HG03439 (cell line): Measurements from ENCODE around the gene SYNGR1.

Experiments used
- ATAC-seq: cut with Tn5 transposase; IDR thresholded peaks from one replicate; pipeline ENCODE4 v1.9.1; 2021; ENCODE audit warnings: mild to moderate bottlenecking, moderate library complexity; ENCODE audit not compliant: unreplicated experiment

Gene SYNGR1

GRCh38 chr22:39367035-39367434 is 17.2 kb downstream of the SYNGR1 start:
- no peak for ATAC-seq

GRCh38 chr22:39368461-39368911 is 18.7 kb downstream of the SYNGR1 start:
- no peak for ATAC-seq

GRCh38 chr22:39369186-39369585 is 19.4 kb downstream of the SYNGR1 start:
- no peak for ATAC-seq

- ATAC-seq, result no peak
Measured at GRCh38 chr22:39369586-39369985, 19.8 kb downstream of the SYNGR1 start.

GRCh38 chr22:39371732-39372131 is 21.9 kb downstream of the SYNGR1 start:
- no peak for ATAC-seq

GRCh38 chr22:39374191-39374590 is 24.4 kb downstream of the SYNGR1 start:
- ATAC-seq, result no peak

GRCh38 chr22:39374801-39375200 is 25.0 kb downstream of the SYNGR1 start:
- ATAC-seq, result no peak

GRCh38 chr22:39375646-39376045 is 25.9 kb downstream of the SYNGR1 start:
- ATAC-seq, result no peak

- ATAC-seq, result no peak
Measured at GRCh38 chr22:39379756-39380730, 30.3 kb downstream of the SYNGR1 start.

- ATAC-seq, result no peak
Measured at GRCh38 chr22:39381009-39381755, 31.4 kb downstream of the SYNGR1 start.

GRCh38 chr22:39381930-39382329 is 32.1 kb downstream of the SYNGR1 start:
- ATAC-seq, result no peak

- no peak for ATAC-seq
Measured at GRCh38 chr22:39382410-39382809, 32.6 kb downstream of the SYNGR1 start.

GRCh38 chr22:39383841-39384625 is 34.2 kb downstream of the SYNGR1 start:
- no peak for ATAC-seq

- no peak for ATAC-seq
Measured at GRCh38 chr22:39384750-39385480, 35.1 kb downstream of the SYNGR1 start.

- peak; percentile 47 for ATAC-seq
Measured at GRCh38 chr22:39388261-39389011, 38.6 kb downstream of the SYNGR1 start.

- ATAC-seq, result no peak
Measured at GRCh38 chr22:39389420-39389819, 39.6 kb downstream of the SYNGR1 start.

GRCh38 chr22:39392341-39392948 is 42.7 kb downstream of the SYNGR1 start:
- no peak for ATAC-seq

- ATAC-seq, result no peak
Measured at GRCh38 chr22:39395936-39396796, 46.4 kb downstream of the SYNGR1 start.
